GM23248 (cell line): ENCODE data around the gene ZC3H15.

Source experiments
- EZH2 ChIP-seq: fragments of 200-600 bp; sonication (generic); IDR thresholded peaks from 2 replicates; pipeline ENCODE4 v1.6.1; 2018; ENCODE audit warnings: antibody characterized with exemption, mild to moderate bottlenecking; ENCODE audit not compliant: insufficient read depth, poor library complexity, severe bottlenecking
- EZH2phosphoT487 ChIP-seq: fragments of 200-600 bp; sonication (generic); IDR thresholded peaks from 2 replicates; pipeline ENCODE4 v1.6.1; 2018; ENCODE audit warnings: antibody characterized with exemption, moderate library complexity, mild to moderate bottlenecking, low read depth; ENCODE audit not compliant: insufficient read depth

- TF ChIP-seq EZH2phosphoT487 (no peak), EZH2 (no peak)
Measured at GRCh38 chr2:186466743-186467142, 19.3 kb upstream of the ZC3H15 start.
